ENCODE measurements around the gene RACGAP1. TPM values are rescaled to one million over a fixed set of nuclear protein-coding genes. Genes with fewer than 3 reads are reported as not detected.

The RACGAP1 gene
- total and polyA plus RNA-seq, 2 experiments from 2014 or later, result 19.0 to 52.8 TPM

- TF ChIP-seq REST (IDR thresholded peaks at IDR 0.05; ENCODE audit: unreplicated experiment) (no peak), STAT1 (IDR thresholded peaks at IDR 0.05; ENCODE audit: unreplicated experiment) (no peak), EZH2 (IDR thresholded peaks at IDR 0.05; ENCODE audit: low read depth, unreplicated experiment) (no peak)
Observed at GRCh38 chr12:49983892-49984291, 41.4 kb downstream of the RACGAP1 start (continued).

GRCh38 chr12:49982246-49983087 lies 42.8 kb downstream of the RACGAP1 start:
- no peaks in the 10 kb centered on the region for H3K9me2 ChIP-seq (ENCODE audit: insufficient read depth)
- no peak for TF ChIP-seq ZNF114 (CRISPR knock-in tag; IDR thresholded peaks at IDR 0.05)
- TF ChIP-seq POLR2AphosphoS5 (IDR thresholded peaks at IDR 0.05; ENCODE audit: low read depth), result no peak
- no peak for TF ChIP-seq CTCF (conservative IDR thresholded peaks at IDR 0.05; ENCODE audit: low read depth in 2 of 2)
- TF ChIP-seq REST (IDR thresholded peaks at IDR 0.05; ENCODE audit: unreplicated experiment), result no peak
- TF ChIP-seq ZNF331 (CRISPR knock-in tag; IDR thresholded peaks at IDR 0.05; ENCODE audit: low read depth), result no peak
- TF ChIP-seq CREB1 (CRISPR knock-in tag; IDR thresholded peaks at IDR 0.05; ENCODE audit: low read depth), result no peak
- TF ChIP-seq STAT1 (IDR thresholded peaks at IDR 0.05; ENCODE audit: unreplicated experiment), result no peak
- TF ChIP-seq ETS1 (IDR thresholded peaks at IDR 0.05), result no peak
- TF ChIP-seq EZH2 (IDR thresholded peaks at IDR 0.05; ENCODE audit: low read depth, unreplicated experiment), result no peak
- H3K4me2 ChIP-seq, result no peak overlapping the region
- no peaks in the 10 kb centered on the region for H3K36me3 ChIP-seq (ENCODE audit: insufficient read depth)
- DNase-seq (ENCODE audit: low spot score) (no peak), ATAC-seq (no peak)
- H4K20me1 ChIP-seq (replicated peaks; ENCODE audit: insufficient read depth), result peaks cover 4% of the 10 kb centered on the region
- no peak overlapping the region for H2AFZ ChIP-seq
- H3F3A ChIP-seq (replicated peaks; ENCODE audit: low read depth), result no peaks in the 10 kb centered on the region; the same call in 1 of the 2 replicates
- H3K36me3 Mint-ChIP-seq (ENCODE audit: low read depth), result no peaks in the 10 kb centered on the region
- H3K9me3 Mint-ChIP-seq, result no peaks in the 10 kb centered on the region
- no peak overlapping the region for H3K4me3 Mint-ChIP-seq
- H3K27ac ChIP-seq (ENCODE audit: low read depth), result no peak overlapping the region
- peaks cover 4% of the 10 kb centered on the region for H3K27me3 Mint-ChIP-seq (ENCODE audit: insufficient read depth, low read depth, poor library complexity)
- H3K27ac Mint-ChIP-seq, result no peak overlapping the region
- no peaks in the 10 kb centered on the region for H3K79me2 ChIP-seq (replicated peaks; ENCODE audit: insufficient read depth)
- no peak overlapping the region for H3K4me3 ChIP-seq
- peaks cover 18% of the 10 kb centered on the region; the same call in 1 of the 2 replicates for H3K4me1 ChIP-seq (ENCODE audit: insufficient read depth)
- H3K4me1 Mint-ChIP-seq, result peaks cover 48% of the 10 kb centered on the region
- no peaks in the 10 kb centered on the region for H3K27me3 ChIP-seq (ENCODE audit: insufficient read depth)

Measured in GM23338 (cell line).